ENCODE results near the gene CPLANE1.

- TF ChIP-seq CTCF (IDR thresholded peaks at IDR 0.05; ENCODE audit: low read depth, low read length, poor library complexity, severe bottlenecking) (no peak), EZH2phosphoT487 (IDR thresholded peaks at IDR 0.05; ENCODE audit: borderline replicate concordance, low read length) (no peak)
Measured at GRCh38 chr5:37112383-37112991, 136.7 kb downstream of the CPLANE1 start.
